IPS DF 4.7 (cell line): ENCODE results near the gene IFNA8.
"Not testable (repeated sequence)": the region's sequence is repeated elsewhere in the genome, so short reads cannot be mapped to it uniquely, and the experiment has no call there.

Experiments
- DNase-seq: peaks from one replicate; pipeline ENCODE4 v3.0.0-alpha.2; 2013; ENCODE audit warnings: low spot score; ENCODE audit errors: extremely low read depth

IFNA8 gene

GRCh38 chr9:21428235-21428634 lies 19.3 kb downstream of the IFNA8 start:
- DNase-seq: no peak

GRCh38 chr9:21429191-21429590 lies 20.3 kb downstream of the IFNA8 start:
- no peak for DNase-seq

GRCh38 chr9:21432672-21433425 lies 23.9 kb downstream of the IFNA8 start:
- DNase-seq: no peak

- DNase-seq: peak; percentile 46
Observed at GRCh38 chr9:21434202-21435014, 25.5 kb downstream of the IFNA8 start.

GRCh38 chr9:21435015-21435383 lies 26.1 kb downstream of the IFNA8 start:
- not testable (repeated sequence) for DNase-seq

GRCh38 chr9:21440139-21440538 lies 31.2 kb downstream of the IFNA8 start, which contains the start of gene IFNA1:
Gene IFNA1, plus strand, starts transcription at chr9:21440439. Its CDS starts 69 bp downstream, at chr9:21440508.
- DNase-seq: no peak

- DNase-seq: no peak
Observed at GRCh38 chr9:21443849-21444625, 35.1 kb downstream of the IFNA8 start.

GRCh38 chr9:21449312-21449711 lies 40.4 kb downstream of the IFNA8 start:
- not testable (repeated sequence) for DNase-seq

- DNase-seq: no peak
Observed at GRCh38 chr9:21450733-21451394, 41.9 kb downstream of the IFNA8 start.

GRCh38 chr9:21452681-21453080 lies 43.8 kb downstream of the IFNA8 start:
- DNase-seq: no peak

GRCh38 chr9:21454149-21454548 lies 45.2 kb downstream of the IFNA8 start:
- DNase-seq: no peak

GRCh38 chr9:21455320-21455719 lies 46.4 kb downstream of the IFNA8 start:
- no peak for DNase-seq
